Activated CD8-positive, alpha-beta memory T cell treated with anti-CD3 and anti-CD28 coated beads for 4 hours (primary cell): ENCODE data around the gene PSAT1.

Source experiments
- DNase-seq, 2 donors: peaks; one replicate each; pipeline ENCODE4 v3.0.0-alpha.2; 2020; ENCODE audit warnings: low read depth in 2 of 2

PSAT1 gene

DNA sequence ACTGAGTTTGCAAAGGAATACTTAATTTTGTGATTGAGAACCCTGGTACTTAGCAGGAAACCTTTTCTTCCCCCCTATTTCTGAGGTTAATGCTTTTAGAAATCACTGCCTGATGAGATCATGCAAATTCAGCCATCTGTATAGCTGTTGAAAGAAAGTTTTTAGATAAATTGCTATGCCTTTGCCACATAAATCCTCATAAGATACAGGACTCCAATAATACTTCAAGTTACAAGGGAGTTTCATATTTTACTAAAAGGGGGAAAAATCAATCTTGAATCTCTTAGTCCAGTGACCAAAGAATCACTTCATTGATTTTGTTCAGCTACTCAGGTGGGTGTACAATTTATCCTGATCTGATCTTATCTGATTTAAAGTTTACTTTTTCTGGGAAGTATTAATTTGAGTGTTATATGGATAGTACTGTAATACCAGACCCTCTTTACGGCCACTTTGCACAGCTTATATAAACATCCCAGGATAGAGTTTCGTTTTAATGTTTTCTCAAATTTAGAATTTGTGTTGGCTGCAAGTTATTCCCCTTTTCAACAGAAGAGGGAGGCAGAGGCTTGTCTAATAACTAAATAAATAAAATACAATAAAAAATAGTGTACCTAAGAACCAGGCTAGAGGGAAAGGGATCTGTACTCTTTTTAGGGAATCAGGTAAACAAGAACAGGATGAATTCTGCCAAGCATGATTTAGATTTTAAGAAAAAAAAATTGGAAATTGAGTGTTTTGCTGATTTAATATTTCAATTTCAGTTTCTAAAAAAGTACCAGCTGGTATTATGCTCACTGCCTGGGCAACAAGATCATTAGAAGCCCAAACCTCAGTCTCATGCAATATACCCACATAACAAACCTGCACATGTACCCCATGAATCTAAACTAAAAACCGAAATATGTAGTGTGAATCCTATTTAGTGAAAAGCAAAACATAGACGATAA is 69.1 kb downstream of the PSAT1 start:
- DNase-seq, result no peak

GRCh38 chr9:78366827-78367226 is 69.9 kb downstream of the PSAT1 start:
- DNase-seq, result no peak

DNA sequence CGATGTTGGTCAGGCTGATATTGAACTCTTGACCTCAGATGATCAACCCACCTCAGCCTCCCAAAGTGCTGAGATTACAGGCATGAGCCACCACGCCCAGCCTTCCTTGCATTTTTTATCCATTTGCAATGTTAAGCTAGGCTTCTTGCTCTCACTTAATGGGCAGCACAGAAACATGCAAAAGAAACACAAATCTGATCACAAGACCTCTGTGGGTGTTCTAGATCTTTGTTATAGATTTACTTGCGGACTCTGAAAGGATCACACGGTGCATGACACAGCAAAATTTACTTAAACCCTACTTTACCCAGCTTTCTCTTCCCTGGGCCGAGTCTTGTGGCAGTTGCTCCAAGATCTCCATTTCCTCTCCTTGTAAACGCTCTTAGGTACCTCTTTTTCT is 71.3 kb downstream of the PSAT1 start:
- no peak for DNase-seq

GRCh38 chr9:78369639-78370219 is 72.8 kb downstream of the PSAT1 start:
- peak in 1 of 2 donors; percentile 11 for DNase-seq

DNA sequence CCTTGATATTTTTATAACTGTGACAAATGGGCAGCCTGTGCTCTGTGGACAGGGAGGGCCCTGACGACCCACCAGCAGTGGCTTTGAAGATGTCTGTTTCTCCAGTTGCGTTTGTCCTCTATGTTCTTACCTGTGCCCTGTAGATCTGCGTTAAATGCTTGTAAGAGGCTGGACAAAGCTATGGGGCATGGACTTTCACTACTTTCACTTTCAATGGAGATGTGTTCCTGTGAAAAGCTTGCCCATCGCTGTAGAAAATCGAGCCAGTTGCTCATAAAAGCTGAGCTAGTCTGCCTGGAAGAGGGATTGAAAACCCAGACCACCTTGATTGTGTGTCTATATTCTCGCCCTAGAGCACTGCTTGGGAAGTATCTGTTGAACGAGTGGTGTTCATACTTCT is 74.1 kb downstream of the PSAT1 start:
- no peak for DNase-seq

DNA sequence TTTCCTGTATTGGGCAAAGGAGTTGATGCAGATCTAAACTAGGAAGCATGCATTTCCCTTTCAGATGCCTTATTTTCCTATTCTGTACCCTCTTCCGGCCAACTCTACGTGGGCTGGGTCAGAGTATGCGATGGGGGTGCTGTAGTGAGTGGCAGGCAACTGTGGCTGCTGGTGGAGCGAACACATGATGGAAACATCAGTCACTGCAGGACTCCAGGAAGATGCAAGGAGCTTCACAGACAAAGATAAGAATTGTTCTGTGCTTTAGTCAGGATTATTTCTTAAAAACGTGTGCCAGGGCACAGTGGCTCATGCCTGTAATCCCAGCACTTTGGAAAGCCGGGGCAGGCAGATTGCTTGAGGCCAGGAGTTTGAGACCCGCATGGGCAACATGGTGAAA is 75.1 kb downstream of the PSAT1 start:
- no peak for DNase-seq
